DMS153 treated with DMSO at 0.1 percent for 48 hours (cell line): ENCODE data around the gene ARHGAP22.

ENCODE experiments used
- DNase-seq: peaks from one replicate; lab custom pipeline; 2025; ENCODE audit not compliant: unreplicated experiment; lab: John Stamatoyannopoulos, UW

The ARHGAP22 gene

GRCh38 chr10:48454302-48455054 lies 150.4 kb downstream of the ARHGAP22 start:
- DNase-seq, result no peak

- DNase-seq, result no peak
Measured at GRCh38 chr10:48453451-48454301, 151.2 kb downstream of the ARHGAP22 start.

- DNase-seq, result no peak
Measured at GRCh38 chr10:48452879-48453412, 151.9 kb downstream of the ARHGAP22 start.

GRCh38 chr10:48451969-48452878 lies 152.6 kb downstream of the ARHGAP22 start:
- DNase-seq, result no peak

- DNase-seq, result no peak
Measured at GRCh38 chr10:48450741-48451466, 154.0 kb downstream of the ARHGAP22 start.

- no peak for DNase-seq
Measured at GRCh38 chr10:48450233-48450740, 154.6 kb downstream of the ARHGAP22 start.

- no peak for DNase-seq
Measured at GRCh38 chr10:48449501-48450232, 155.2 kb downstream of the ARHGAP22 start.

- DNase-seq, result no peak
Measured at GRCh38 chr10:48448796-48449195, 156.1 kb downstream of the ARHGAP22 start.

- no peak for DNase-seq
Measured at GRCh38 chr10:48447356-48448215, 157.3 kb downstream of the ARHGAP22 start.

- DNase-seq, result no peak
Measured at GRCh38 chr10:48446785-48447184, 158.1 kb downstream of the ARHGAP22 start.

GRCh38 chr10:48445932-48446331 lies 158.9 kb downstream of the ARHGAP22 start:
- DNase-seq, result no peak

- DNase-seq, result peak; percentile 60
Measured at GRCh38 chr10:48444861-48445841, 159.7 kb downstream of the ARHGAP22 start.

- DNase-seq, result no peak
Measured at GRCh38 chr10:48444266-48444665, 160.6 kb downstream of the ARHGAP22 start.

- DNase-seq, result no peak
Measured at GRCh38 chr10:48442809-48443177, 162.1 kb downstream of the ARHGAP22 start.

- no peak for DNase-seq
Measured at GRCh38 chr10:48442090-48442808, 162.6 kb downstream of the ARHGAP22 start.

GRCh38 chr10:48440771-48441170 lies 164.1 kb downstream of the ARHGAP22 start:
- DNase-seq, result no peak
